Measurements from ENCODE around the gene XIRP1.

XIRP1 gene

DNA sequence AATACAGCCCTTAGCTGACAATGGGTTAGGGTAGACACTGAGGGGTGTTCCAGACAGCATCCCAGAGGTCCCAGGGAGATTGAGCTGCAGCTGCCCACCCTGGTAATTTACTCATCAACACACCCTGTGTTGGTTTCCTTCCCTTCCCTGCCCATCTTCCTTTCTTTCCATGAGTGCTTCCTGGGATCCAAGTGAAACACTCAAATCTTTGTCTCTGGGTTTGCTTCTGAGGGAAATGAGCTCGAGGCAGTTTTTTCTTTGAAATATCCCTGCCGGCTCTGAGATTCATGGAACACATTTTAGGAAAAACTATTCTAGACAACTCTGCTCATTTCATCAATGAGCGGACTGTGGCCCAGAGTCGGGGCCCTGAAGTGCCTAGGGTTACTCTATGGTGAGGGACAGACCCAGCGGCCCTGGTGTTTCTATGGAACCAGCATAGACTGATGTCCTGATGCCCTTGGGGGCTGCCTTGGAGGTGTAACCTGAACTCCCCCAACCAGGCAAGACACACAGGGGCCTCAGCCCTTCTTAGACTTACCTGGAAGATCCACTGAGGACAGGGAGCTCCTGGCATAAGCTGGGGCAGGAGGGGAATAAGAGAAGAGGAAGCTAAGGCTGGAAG lies 24.1 kb downstream of the XIRP1 start:
- H3K4me3 ChIP-seq (ENCODE audit: low read depth, low read length) = no peak overlapping the region

DNA sequence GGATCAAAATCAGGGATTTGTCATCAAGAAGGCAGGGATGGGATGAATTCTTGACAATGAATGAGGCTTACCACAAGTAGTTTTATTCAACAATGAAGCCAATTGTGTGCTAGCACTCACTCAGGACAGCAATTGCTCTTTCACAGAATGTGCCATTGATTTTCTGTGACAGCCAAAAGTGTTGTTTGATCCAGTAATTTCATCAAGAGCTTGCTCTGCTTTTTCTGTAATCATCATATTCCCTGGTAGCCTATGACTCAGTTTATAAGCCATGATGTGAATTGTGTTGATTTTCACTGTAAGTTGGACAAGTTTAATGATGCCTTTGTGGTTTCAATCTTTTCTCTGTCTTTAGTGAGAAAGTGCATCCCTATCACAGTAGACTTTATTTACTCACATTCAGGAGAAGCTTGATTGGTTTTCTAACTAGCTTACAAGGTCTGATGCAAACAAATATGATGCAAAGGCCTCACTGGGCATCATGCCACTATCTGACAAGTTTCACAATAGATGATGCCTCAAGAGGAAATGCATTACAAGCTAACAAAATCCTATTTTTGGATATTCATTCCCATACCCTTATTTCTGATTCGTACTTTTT lies 25.4 kb downstream of the XIRP1 start:
- no peak overlapping the region for H3K4me3 ChIP-seq (ENCODE audit: low read depth, low read length)

DNA sequence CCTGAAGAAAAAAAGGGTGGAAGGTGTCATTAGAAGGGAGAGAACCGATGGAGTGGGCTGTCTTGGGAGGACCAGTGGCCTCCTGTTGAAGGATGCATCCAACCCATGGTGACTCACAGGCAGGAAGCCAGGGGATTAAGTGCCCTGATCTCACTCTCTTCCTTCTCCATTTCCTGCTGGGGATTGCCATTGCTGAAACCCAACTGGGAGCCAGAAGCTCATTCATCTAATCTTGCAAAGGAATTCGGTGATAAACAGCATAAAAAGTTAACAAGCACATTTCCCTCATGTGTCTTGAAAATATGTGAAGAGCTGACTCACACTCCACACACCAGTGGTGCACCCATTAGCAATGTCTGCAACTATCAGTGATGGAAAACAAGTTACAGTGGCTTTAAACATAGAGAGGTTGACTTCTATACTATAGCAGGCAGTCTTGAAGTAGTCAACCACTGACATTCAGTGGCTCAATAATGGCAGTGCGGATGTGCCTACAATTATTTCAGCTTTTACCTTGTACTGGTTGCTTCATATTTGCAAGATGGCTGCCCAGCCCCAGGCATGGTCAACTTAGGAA lies 26.2 kb downstream of the XIRP1 start:
- H3K4me3 ChIP-seq (ENCODE audit: low read depth, low read length) = no peak overlapping the region

DNA sequence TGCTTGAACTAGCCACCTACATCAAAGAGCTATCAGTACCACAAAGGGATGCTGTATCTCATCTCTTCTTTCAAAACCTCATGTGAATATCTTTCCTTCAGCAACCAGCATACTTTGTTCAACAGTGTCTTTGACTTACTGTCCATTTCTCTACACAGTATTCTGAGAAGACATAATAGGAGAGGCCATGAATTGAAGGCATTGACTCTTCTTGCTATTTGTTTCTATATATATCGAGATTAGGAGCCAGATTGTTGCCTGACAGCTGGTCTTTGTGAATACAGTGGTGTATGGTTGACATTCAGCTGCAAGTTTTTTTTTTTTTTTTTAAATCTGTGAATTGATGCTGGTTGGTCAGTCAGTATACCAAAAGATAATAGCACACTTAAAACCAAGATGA lies 26.9 kb downstream of the XIRP1 start:
- no peak overlapping the region for H3K4me3 ChIP-seq (ENCODE audit: low read depth, low read length)

DNA sequence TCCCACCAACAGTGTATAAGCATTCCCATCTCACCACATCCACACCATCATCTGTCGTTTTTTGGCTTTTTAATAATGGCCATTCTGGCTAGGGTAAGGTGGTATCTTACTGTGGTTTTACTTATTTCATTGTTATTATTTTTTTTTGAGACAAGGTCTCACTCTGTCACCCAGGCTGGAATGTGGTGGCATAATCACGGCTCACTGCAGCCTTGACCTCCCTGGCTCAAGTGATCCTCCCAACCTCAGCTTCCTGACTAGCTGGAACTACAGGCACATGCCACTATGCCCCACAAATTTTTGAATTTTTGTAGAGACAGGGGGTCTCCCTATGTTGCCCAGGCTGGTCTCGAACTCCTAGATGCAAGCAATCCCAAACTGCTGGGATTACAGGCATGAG lies 28.0 kb downstream of the XIRP1 start:
- H3K4me3 ChIP-seq (ENCODE audit: low read depth, low read length) = no peak overlapping the region

DNA sequence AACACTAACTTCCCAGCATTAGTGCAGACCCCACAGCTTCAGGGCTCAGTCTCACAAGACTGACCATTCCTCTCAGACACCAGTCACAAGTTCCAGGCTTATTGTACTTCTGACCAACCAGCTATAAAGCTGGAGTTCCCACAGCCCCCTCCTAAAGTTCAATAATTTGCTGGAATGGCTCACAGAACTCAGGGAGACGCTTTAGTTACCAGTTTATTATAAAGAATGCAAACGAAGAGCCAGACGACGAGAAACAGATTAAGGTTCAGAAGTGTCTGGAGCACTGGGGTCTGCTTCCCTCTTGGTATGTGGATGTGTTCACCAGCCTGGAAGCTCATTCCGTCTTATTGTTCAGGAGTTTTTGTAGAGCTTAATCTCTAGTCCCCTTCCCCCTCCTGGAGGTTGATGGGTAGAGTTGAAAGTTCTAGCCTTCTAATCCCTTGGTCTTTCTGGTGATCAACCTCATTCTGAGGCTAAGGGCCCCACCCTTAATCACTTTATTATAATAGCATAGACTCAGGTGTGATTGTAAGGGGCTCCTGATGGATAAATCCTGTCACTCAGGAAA lies 34.2 kb downstream of the XIRP1 start:
- no peak overlapping the region for H3K4me3 ChIP-seq (ENCODE audit: low read depth, low read length)

DNA sequence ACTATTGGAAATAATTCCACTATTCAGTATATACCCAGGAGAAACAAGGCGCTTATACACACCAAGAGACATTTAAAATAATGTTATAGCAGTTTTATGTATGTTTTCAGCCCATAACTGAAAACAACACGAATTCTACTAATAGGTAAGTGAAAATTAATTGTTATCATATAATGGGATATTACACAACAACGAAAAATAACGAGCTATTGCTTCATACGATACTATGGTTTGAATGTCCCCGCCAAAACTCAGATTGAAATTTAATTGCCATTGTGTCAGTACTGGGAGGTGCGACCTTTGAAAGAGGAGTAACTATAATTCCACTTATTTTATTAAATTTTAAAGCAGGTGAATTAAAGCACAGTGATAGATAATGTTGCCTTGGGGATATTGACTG lies 35.0 kb downstream of the XIRP1 start:
- no peak overlapping the region for H3K4me3 ChIP-seq (ENCODE audit: low read depth, low read length)

DNA sequence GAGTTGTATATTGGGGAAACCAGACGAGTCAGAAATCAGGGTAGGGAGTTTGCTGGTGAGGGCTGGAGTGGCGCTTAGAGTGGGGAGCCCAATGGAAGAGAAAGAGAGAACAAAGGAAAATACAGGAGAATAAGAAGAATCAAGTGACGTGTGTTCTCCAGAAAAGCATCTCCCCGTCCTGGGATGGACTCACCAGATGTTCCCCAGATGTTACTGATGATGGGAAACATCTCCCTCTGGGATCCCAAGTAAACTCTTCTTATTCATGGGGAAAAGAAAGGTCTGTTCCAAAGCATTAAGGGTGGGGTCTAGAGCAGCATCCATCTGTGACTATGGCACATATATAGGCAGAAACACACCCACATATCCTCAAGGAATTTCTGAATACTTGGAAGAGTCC lies 36.0 kb downstream of the XIRP1 start:
- no peak overlapping the region for H3K4me3 ChIP-seq (ENCODE audit: low read depth, low read length)

DNA sequence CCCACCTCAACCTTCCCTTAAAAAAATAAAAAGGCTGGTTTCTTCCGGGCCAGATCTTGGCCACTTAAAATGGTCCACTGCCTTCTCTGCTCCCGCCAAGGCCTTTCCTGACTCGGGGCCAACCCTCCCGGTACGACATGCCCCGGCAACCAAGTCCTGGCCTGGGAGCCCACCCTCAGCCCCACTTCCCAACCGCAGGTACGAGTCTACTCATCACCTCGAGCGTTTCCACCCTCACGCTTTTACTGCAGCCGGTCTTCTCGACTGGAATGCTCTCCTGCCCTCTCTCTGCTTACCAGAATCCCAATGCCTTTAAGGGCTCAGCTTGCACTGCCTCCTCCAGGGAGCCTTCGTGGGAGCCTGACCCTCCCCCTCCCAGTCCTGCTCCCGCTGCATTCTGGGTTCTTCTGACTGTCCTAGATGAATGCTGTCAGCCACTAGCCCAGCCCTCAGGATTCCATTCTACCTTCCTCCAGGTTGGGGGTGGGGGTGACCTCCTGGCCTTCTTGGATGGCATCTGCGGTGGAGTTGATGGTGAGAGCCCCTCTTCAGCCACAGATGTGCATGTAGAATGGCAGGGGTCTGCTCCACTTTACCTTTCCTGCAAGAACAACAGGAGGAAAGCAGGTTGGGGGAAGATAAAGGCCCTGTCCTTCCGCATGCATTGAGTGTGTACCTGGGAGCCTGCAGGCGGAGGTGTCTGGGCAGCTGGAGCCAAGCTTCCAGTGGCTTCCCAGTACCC lies 37.9 kb downstream of the XIRP1 start:
- H3K4me3 ChIP-seq (ENCODE audit: low read depth, low read length) = peak overlapping the region; percentile 62

DNA sequence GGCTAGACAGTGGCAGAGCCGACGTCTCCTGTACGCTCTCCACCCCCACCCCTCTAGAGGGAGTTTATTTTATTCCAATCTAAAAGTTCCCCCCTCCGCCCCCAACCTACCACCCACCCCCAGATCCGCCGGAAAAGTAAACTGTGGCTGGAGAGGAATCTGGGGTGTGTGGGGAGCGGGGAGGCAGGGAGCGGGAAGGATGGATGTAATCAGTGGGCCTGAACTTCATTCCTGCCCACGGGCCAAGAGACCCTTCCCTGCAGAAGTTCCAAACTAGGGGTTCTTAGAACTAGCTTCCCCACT lies 38.5 kb downstream of the XIRP1 start:
- H3K4me3 ChIP-seq (ENCODE audit: low read depth, low read length) = peak overlapping the region; percentile 62

DNA sequence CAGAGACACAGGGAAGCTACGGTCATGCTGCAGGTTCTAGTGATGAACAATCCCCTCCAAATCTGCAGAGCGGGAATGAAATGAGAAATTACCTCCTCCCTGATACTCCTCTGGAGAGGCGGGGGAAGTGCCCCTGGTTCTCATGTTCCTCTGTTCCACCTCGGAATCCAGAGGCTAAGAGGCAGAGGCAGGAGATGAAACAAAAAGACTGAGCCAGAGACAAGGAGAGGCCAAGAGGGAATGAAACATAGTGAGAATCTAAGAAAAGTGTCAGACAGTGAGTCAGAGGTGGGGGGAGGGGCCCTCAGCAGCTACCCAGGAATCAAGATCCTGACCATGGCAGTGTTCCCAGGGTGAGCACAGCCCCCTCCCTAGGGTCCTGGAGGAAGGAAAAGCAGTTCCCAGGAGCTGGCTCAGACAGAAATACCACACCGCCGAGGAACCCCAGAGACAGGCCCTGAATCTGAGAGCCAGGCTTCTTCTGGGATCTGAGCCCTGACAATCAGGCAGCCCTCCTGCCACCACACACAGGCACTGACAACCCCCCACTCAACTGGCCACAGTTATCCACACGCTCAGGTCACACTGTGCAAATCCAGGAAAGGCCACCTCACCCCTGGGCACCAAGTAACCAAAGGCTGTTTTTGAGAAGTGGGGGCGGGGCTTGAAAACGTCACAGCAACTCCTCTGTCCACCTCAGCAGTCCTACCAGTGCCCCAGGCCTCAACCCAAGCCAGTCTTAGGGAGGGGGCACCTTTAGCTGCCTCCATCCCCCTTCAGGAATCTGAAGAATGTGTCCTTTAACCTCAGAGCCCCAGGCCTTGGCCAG lies 41.4 kb downstream of the XIRP1 start:
- H3K4me3 ChIP-seq (ENCODE audit: low read depth, low read length) = peak overlapping the region; percentile 69

DNA sequence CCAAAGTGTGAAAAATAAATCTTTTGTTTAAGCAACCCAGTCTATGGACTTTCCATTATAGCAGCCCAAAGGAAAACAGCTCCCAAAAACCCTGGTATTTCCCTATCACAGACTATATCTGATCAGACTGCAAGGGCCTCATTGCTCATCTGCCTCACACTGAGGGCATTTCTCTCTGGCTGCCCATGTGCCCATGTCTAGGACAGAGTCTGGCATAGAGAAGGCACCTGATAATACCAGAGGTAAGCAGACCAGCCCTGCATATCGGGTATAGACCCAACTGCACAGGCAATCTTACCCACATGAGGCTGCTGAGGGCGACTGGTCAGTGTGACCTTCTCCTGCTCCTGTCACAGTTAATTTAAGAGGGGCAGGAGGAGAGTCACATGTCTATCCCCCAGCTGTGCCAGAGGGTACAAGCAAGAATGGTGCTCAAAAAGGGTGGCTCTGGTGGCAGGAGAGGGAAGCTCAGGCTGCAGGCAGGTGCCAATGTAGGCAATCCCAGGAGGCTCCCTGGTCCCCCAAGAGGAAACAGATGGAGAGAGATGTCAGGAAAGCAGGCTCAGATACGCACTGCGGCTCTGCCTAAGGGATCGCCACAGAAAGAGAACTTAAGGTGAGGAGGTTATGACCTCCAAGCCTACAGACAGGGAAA lies 42.1 kb downstream of the XIRP1 start:
- H3K4me3 ChIP-seq (ENCODE audit: low read depth, low read length) = no peak overlapping the region

DNA sequence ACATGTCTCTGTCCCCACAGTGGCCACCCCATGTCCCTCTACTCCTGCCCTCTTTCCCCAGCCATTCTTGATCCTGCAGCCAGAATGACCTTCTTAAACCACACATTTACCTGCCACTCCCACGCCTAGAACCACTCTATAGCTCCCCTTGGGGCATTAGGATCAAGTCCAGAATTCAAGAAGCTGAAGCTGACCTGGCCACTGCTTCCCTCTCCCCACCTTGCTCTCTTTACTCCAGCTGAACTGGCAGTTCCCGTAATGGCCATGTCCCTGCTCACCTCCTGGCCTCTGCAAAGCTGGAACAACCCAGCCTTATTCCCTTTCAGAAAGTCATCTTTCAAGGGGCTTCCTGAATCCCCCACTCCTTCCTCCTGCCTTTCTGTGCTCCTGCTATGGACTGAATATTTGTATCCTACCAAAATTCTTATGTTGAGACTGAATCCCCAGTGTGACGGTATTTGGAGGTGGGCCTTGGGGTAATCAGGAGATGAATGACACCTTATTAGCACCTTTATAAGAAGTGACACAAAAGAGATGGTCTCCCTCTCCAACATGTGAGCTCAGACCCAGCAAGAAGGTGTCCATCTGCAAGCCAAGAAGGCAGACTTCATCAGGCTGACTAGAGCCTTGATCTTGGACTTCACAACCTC lies 42.8 kb downstream of the XIRP1 start:
- H3K4me3 ChIP-seq (ENCODE audit: low read depth, low read length) = no peak overlapping the region

DNA sequence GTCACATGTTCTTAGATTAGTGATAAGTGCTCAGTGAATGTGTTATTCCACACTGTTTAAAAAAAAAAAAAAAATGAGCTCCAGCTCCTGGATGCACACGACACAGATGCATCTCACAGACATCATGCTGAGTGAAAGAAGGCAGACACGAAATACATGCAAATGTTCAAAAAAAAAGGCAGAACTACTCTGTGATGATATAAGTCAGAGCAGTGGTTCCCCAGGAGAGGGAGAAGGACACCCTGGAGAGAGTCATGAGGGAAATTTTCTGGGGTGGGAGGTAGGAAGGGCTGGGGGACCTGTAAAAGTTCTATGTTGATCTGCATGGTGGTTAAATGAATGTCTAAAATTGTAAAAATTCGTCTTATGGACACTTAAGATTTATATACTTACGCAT lies 43.3 kb downstream of the XIRP1 start:
- no peak overlapping the region for H3K4me3 ChIP-seq (ENCODE audit: low read depth, low read length)

DNA sequence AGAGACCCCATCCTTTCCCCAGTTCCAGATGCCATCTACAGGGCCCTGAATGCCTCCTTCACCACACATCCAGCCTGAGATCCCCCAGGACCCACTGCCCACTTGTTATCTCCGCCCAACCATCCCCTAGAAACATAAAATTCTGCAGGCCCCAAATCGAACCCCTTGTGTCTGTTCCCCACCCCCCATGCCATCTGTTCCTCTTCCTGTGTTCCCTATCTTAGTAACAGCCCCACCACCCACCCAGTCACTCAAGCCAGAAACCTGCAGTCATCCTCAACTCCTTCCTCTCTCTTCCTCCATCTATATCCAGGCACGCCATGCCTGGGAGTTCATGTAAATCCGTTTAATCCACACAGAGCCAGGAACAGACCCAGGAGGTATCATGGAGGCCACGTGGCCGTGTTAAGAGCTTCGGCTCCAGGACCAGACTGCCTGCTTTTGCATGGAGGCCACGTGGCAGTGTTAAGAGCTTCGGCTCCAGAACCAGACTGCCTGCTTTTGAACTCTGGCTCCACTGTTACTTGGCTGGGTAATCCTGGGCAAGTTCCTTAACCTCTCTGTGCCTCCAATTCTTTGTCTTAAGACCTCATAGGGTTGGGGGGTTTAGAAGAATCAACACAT lies 43.8 kb downstream of the XIRP1 start:
- H3K4me3 ChIP-seq (ENCODE audit: low read depth, low read length) = no peak overlapping the region

DNA sequence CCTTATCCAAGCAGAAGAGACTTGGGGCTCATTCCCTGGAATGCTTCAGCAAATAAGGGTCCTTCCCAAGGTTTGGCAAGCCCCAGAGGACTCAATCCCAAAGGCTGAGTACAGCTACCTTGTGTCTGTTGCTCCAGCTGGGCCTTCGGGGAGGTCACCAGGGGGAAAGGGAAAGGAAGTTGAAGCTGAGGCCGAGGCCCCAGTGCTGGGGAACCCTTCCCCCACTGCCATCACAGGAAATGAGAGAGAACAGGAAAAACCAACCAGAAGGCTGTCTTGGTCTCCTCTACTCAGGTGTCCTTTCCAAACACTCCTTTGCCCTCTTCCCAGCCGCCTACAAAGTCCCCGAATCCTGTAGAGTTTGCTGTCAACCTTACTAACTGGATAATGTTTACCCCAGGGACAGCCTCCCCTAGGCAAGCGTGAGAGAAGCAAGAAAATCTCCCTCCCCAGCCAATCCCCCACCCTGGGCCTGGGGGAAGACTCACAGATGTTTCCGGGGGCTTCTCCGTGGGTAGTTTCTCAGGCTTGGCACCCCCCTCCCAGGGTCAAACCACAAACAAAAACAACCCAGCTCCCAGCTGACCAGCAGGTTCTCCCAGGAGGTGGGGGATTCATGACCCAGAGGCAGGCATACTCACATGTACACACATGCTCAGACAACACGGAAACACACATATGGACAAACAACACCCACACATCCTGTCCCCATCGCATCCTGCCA lies 44.5 kb downstream of the XIRP1 start:
- no peak overlapping the region for H3K4me3 ChIP-seq (ENCODE audit: low read depth, low read length)

DNA sequence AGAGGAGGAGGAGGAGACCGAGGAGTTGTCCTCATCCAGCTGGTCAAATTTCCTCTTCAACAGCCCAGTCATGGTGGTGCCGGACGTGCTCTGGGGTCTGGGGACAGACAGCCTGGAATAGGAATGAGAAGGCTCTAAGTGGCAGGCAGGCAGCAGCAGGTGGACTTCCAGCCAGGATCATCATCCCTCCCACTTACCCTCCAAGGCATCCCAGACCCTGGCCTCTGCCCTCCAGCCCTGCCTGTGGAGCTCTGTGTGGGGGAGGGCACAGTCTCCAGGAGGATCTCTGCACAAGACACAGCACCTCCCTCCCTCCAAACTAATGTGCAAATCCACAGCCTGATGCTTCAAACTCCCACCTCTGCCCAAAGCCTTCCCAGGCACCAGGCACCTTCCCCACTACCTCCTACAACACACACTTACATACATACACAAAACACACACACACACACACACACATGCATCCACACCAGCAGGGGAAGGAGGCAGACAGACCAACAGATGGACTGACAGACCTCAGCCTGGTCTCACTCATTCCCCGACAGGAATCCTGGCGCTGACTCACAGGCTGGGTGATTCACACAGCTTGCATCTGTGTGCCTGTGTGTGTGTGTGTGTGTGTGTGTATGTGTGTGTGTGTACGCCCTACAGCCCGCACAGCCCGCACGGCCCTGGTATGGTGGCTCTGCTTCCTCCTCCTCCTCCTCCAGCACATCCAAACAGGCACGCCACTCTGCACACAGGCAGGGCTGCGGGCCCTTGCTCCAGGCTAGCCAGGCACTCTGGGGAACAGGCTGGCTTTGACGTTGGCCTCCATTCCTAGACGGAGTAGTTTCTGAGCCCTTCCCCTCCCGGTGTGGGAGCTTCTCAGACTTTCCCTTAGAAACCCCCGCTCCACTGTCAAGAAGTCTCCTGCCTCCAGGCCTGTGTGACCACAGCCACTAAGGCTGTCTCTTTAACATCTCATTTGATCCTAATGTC lies 45.5 kb downstream of the XIRP1 start:
- H3K4me3 ChIP-seq (ENCODE audit: low read depth, low read length) = no peak overlapping the region

DNA sequence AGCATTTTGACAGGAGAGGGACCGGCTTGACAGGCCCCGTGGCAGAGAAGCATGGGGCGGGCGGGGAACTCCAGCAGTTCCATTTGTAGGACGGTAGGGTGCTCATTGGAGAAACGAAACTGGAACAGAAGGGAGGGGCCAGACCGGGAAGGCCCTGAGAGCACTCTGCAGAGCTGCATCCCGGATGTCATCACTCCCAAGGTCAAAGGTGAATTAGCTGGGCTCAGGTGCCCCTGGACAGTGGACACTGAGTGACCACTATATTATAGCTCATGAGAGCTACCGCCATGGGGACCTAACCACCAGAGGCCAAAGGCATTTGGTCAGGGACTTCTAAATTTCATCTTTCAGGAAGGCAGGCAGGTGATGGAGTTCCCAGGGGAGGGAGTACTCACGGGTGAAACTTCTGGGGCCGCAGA lies 46.3 kb downstream of the XIRP1 start:
- no peak overlapping the region for H3K4me3 ChIP-seq (ENCODE audit: low read depth, low read length)

Measured in iPS-11a (cell line).